ENCODE data around the gene IP6K3.

IP6K3 gene

DNA sequence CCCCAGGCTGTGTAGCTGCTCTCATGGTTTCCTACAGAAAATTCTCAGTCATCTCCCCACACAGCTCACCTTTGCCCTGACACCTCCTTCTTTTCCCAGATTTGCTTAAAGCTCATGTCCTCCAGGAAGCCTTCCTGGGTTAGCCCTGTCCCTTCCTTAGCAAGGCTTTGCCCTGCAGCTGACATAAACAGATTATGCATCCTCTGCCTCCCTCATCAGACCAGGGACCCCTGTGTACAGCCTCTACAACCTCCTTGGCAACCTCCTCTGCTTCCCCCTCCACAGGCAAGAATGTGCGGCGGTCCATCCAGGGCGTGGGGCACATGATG, 75.0 kb downstream of the IP6K3 start:
- DNase-seq (ENCODE audit: low read depth): no peak
